ENCODE results near the gene LZTS2. TPM values are rescaled to one million over a fixed set of nuclear protein-coding genes. Genes with fewer than 3 reads are reported as not detected.

LZTS2 gene
- polyA plus RNA-seq, 1 of the 3 experiments (the other 2 are of a cell fraction): 50.6 TPM

- no peaks in the 10 kb centered on the region for H3K9me3 ChIP-seq
- no peaks in the 10 kb centered on the region for H3K79me2 ChIP-seq (ENCODE audit: insufficient read depth)
- H3K9ac ChIP-seq: no peak overlapping the region
- WGBS (ENCODE audit: low lambda C conversion rate): 56% methylated on average over 2 of the region's 2 CpGs
- ChIA-PET CTCF (interaction anchor here (0.7 to 7.2 kb wide), 21 partner anchors 9 to 1314 kb away, joined by 3 to 443 read pairs (median 6); partner anchors contain the start of genes KAZALD1, LZTS2, MRPL43 and PDZD7), POLR2A (interaction anchor here (0.9 to 1.3 kb wide), 2 partner anchors 20 to 23 kb away, joined by 3 read pairs; no protein-coding TSS in a partner anchor)
- H2AFZ ChIP-seq (ENCODE audit: low read depth): no peak overlapping the region
- H3K4me3 ChIP-seq (ENCODE audit: low read depth in 2 of 2, low read length in 1 of 2): no peak overlapping the region
- H3K36me3 ChIP-seq (replicated peaks in 1 of 2; ENCODE audit: control insufficient read depth in 1 of 2, insufficient read depth in 2 of 2, low read length in 1 of 2): no peaks in the 10 kb centered on the region
- no peaks in the 10 kb centered on the region for H3K27me3 ChIP-seq (ENCODE audit: insufficient read depth)
- H4K20me1 ChIP-seq (ENCODE audit: insufficient read depth): no peaks in the 10 kb centered on the region
- H3K4me1 ChIP-seq (ENCODE audit: control insufficient read depth in 1 of 2, insufficient read depth in 2 of 2, low read depth in 1 of 2, low read length in 1 of 2): peaks cover 4 to 8% of the 10 kb centered on the region in 2 experiments; a peak in 3 of 4 replicates
- TF ChIP-seq TAF1 (IDR thresholded peaks at IDR 0.05; ENCODE audit: borderline replicate concordance, low read depth, low read length): no peak
- no peak for TF ChIP-seq FOSL2 (IDR thresholded peaks at IDR 0.05; ENCODE audit: borderline replicate concordance, low read depth)
- TF ChIP-seq PBX3 (IDR thresholded peaks at IDR 0.05): no peak
- no peak for TF ChIP-seq SIN3A (IDR thresholded peaks at IDR 0.05; ENCODE audit: borderline replicate concordance, low read depth, low read length)
- no peak for TF ChIP-seq POLR2AphosphoS5 (IDR thresholded peaks at IDR 0.05; ENCODE audit: low read depth, low read length)
- no peak for TF ChIP-seq TEAD4 (IDR thresholded peaks at IDR 0.05; ENCODE audit: borderline replicate concordance, insufficient read depth)
- TF ChIP-seq ELF1 (IDR thresholded peaks at IDR 0.05): no peak
- no peak for TF ChIP-seq USF1 (IDR thresholded peaks at IDR 0.05; ENCODE audit: borderline replicate concordance, low read depth)
- TF ChIP-seq YY1 (IDR thresholded peaks at IDR 0.05; ENCODE audit: low read depth): no peak
- no peak for DNase-seq
- no peak overlapping the region for H3K27ac ChIP-seq (ENCODE audit: low read depth in 2 of 2, low read length in 1 of 2)
- no peak overlapping the region for H3K4me2 ChIP-seq
- H3K9me2 ChIP-seq: no peaks in the 10 kb centered on the region
- no peaks in the 10 kb centered on the region for H3F3A ChIP-seq (replicated peaks; ENCODE audit: insufficient read depth)
These were observed 19.8 kb downstream of the LZTS2 start for GRCh38 chr10:101019440-101019703.

GRCh38 chr10:101020427-101021075 lies 20.9 kb downstream of the LZTS2 start:
- Histone ChIP-seq H3K27ac (ENCODE audit: low read depth in 2 of 2, low read length in 1 of 2) (no peak overlapping the region), H3K4me2 (no peak overlapping the region), H3K79me2 (ENCODE audit: insufficient read depth) (no peaks in the 10 kb centered on the region), H3K4me3 (ENCODE audit: low read depth in 2 of 2, low read length in 1 of 2) (no peak overlapping the region), H3K9me3 (no peaks in the 10 kb centered on the region), H3K4me1 (ENCODE audit: control insufficient read depth in 1 of 2, insufficient read depth in 2 of 2, low read depth in 1 of 2, low read length in 1 of 2) (peaks cover 0 to 4% of the 10 kb centered on the region in 2 experiments; a peak in 1 of 4 replicates), H2AFZ (ENCODE audit: low read depth) (no peak overlapping the region), H3K9me2 (no peaks in the 10 kb centered on the region), H4K20me1 (ENCODE audit: insufficient read depth) (no peaks in the 10 kb centered on the region), H3K36me3 (replicated peaks in 1 of 2; ENCODE audit: control insufficient read depth in 1 of 2, insufficient read depth in 2 of 2, low read length in 1 of 2) (no peaks in the 10 kb centered on the region), H3K9ac (no peak overlapping the region), H3F3A (replicated peaks; ENCODE audit: insufficient read depth) (no peaks in the 10 kb centered on the region), H3K27me3 (ENCODE audit: insufficient read depth) (no peaks in the 10 kb centered on the region)
- 86% methylated on average over 10 of the region's 10 CpGs for WGBS (ENCODE audit: low lambda C conversion rate)
- DNase-seq: no peak
- ChIA-PET CTCF (interaction anchor here (4.3 to 7.2 kb wide), 5 partner anchors 9 to 121 kb away, joined by 27 to 443 read pairs (median 98); partner anchors contain the start of genes LZTS2, MRPL43, PDZD7 and SFXN3), POLR2A (no interaction called here)
- TF ChIP-seq POLR2AphosphoS5 (IDR thresholded peaks at IDR 0.05; ENCODE audit: low read depth, low read length) (no peak), NRF1 (IDR thresholded peaks at IDR 0.05; ENCODE audit: low read depth, low read length) (no peak), TCF12 (IDR thresholded peaks at IDR 0.05) (no peak), RXRA (IDR thresholded peaks at IDR 0.05; ENCODE audit: borderline replicate concordance, low read depth) (no peak), REST (IDR thresholded peaks at IDR 0.05; ENCODE audit: low read depth, low read length) (no peak), JUND (IDR thresholded peaks at IDR 0.05) (no peak), PBX3 (IDR thresholded peaks at IDR 0.05) (no peak)

Data from SK-N-SH (cell line).